ENCODE results near the gene MRPS34. TPM values are rescaled to one million over a fixed set of nuclear protein-coding genes. Genes with fewer than 3 reads are reported as not detected.

Gene MRPS34
- total RNA-seq, 1 experiment from 2014 or later = 132 TPM

DNA sequence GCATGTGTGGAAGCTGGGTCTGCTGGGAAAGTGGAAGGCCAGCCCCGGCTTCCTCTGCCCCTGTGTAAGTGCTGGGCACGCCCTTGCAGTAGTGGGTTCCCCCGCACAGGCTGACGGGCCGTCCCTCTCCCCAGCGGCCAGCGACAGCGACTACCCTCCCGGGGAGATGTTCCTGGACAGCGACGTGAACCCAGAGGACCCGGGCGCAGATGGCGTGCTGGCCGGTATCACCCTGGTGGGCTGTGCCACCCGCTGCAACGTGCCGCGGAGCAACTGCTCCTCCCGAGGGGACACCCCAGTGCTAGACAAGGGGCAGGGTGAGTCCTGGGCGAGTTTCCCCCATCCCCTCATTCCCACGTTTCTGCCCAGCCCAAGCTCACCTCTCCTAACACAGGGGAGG lies 7.1 kb downstream of the MRPS34 start:
- H3K27me3 ChIP-seq (replicated peaks) = no peaks in the 10 kb centered on the region
- H3K4me1 ChIP-seq (replicated peaks) = peaks cover 7% of the 10 kb centered on the region
- no peak overlapping the region for H3K4me3 ChIP-seq
- no peak for DNase-seq (ENCODE audit: low read depth in 1 of 2, low spot score in 2 of 2)
- H3K9me3 ChIP-seq (replicated peaks) = no peaks in the 10 kb centered on the region
- H3K36me3 ChIP-seq = peaks cover 91% of the 10 kb centered on the region
- no peak overlapping the region for H3K27ac ChIP-seq

DNA sequence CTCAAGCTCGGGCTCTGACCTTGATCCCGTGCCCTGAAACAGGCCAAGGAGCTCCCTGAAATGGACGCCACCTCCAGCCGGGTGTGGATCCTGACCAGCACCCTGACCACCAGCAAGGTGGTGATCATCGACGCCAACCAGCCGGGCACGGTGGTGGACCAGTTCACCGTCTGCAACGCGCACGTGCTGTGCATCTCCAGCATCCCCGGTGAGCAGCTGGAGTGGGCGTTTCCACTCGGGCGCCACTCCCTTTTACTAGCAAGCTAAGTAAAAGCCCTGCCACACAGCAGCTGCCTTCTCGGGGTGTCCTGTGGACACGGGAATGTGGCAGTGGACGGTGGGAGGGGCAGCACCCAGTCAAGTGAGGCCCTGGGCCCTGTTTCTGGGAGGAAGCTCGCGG lies 8.0 kb downstream of the MRPS34 start:
- Histone ChIP-seq H3K4me1 (replicated peaks) (no peaks in the 10 kb centered on the region), H3K27me3 (replicated peaks) (no peaks in the 10 kb centered on the region), H3K4me3 (no peak overlapping the region), H3K9me3 (replicated peaks) (no peaks in the 10 kb centered on the region), H3K27ac (no peak overlapping the region), H3K36me3 (peaks cover 91% of the 10 kb centered on the region)
- no peak for DNase-seq (ENCODE audit: low read depth in 1 of 2, low spot score in 2 of 2)

DNA sequence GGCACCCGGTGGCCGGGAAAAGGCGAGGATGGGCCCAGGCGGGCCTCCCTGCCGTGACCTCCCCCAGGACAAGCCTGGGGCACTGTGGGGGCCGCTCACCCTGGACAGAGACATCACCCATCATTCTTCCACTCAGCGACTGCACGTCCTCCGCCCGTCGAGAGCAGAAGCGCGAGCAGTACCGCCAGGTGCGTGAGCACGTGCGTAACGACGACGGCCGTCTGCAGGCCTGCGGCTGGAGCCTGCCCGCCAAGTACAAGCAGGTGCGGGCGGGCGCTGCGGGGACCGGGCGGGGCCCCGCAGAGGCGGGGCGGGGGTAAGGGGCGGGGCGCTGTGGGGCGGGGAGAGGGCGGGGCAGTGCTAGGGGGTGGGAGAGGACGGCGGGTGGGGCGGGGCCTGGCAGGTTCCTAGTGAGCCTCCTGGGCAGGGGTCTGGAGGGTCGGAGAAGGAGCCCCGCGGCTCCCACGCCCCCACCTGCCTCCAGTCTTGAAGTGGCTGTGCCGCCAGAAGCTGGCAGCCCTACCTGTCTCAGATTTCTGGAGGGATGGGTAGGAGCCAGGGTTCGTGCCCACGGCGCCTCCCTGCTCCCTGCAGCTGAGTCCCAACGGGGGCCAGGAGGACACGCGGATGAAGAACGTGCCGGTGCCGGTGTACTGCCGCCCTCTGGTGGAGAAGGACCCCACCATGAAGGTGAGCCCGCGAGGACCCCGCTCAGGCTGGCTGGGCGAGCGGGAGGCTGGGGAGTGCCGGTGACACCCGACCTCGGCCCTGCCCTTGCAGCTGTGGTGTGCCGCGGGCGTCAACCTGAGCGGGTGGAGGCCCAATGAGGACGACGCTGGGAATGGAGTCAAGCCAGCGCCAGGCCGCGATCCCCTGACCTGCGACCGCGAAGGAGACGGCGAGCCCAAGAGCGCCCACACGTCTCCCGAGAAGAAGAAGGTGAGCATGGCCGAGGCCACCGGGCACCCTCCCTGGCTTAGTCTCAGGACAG lies 9.1 kb downstream of the MRPS34 start:
- no peak for DNase-seq (ENCODE audit: low read depth in 1 of 2, low spot score in 2 of 2)
- H3K4me3 ChIP-seq = no peak overlapping the region
- H3K4me1 ChIP-seq (replicated peaks) = no peaks in the 10 kb centered on the region
- no peaks in the 10 kb centered on the region for H3K9me3 ChIP-seq (replicated peaks)
- peaks cover 90% of the 10 kb centered on the region for H3K36me3 ChIP-seq
- H3K27ac ChIP-seq = no peak overlapping the region
- no peaks in the 10 kb centered on the region for H3K27me3 ChIP-seq (replicated peaks)

DNA sequence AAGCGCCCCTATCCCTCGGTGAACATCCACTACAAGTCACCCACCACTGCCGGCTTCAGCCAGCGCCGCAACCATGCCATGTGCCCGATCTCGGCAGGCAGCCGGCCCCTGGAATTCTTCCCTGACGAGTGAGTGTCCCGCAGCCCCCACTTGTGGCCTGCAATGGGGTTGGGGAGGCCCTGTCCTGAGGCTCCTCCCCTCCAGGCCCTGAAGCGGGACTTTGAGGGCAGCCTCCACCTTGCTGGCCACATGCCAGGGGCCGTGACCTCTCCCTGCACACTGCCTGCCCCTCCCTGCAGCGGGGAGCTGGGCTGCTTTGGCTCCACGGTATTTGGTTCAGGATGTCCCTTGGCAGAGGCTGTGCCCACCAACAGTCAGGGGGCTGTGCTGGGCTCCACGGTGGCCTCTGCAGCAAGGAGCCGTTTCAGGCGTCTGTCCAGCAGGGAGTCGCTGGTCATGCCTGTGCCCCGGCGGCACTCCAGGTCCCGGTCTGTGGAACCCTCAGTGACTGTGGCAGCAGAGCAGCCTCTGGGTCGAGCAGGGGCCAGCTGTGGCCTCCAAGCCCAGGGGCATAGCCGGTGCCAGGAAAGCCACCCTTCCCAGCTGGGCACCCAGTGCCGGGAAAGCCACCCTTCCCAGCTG lies 9.9 kb downstream of the MRPS34 start:
- no peak for DNase-seq (ENCODE audit: low read depth in 1 of 2, low spot score in 2 of 2)
- Histone ChIP-seq H3K27ac (no peak overlapping the region), H3K9me3 (replicated peaks) (no peaks in the 10 kb centered on the region), H3K4me1 (replicated peaks) (no peaks in the 10 kb centered on the region), H3K27me3 (replicated peaks) (no peaks in the 10 kb centered on the region), H3K36me3 (peaks cover 90% of the 10 kb centered on the region), H3K4me3 (no peak overlapping the region)

DNA sequence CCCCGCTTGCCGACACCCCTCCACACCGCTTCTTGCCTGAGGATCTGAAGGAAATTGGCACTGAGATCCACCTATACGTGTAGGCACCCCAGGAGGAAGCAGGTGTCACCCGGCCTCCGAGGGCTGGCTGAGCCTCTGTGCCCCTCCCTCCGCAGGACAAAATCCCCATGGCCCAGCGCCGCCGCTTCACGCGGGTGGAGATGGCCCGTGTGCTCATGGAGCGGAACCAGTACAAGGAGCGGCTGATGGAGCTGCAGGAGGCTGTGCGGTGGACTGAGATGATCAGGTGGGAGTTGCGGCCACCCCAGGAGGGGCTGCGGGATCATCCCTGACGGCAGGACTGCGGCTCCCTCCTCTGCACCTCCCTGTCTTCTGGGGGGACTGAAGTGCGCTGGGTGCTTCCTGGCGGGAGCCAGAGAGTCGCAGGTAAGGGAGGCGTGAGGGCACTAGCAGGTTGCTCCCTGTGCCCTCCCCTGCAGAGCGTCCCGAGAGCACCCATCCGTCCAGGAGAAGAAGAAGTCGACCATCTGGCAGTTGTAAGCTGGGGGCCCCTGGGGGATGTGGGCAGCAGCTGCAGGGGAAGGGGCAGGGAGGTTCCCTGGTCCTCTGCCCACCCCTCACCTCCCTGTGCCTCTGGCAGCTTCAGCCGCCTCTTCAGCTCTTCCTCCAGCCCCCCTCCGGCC lies 10.6 kb downstream of the MRPS34 start:
- no peaks in the 10 kb centered on the region for H3K27me3 ChIP-seq (replicated peaks)
- H3K4me1 ChIP-seq (replicated peaks) = no peaks in the 10 kb centered on the region
- H3K4me3 ChIP-seq = no peak overlapping the region
- no peak for DNase-seq (ENCODE audit: low read depth in 1 of 2, low spot score in 2 of 2)
- H3K27ac ChIP-seq = no peak overlapping the region
- no peaks in the 10 kb centered on the region for H3K9me3 ChIP-seq (replicated peaks)
- peaks cover 89% of the 10 kb centered on the region for H3K36me3 ChIP-seq

DNA sequence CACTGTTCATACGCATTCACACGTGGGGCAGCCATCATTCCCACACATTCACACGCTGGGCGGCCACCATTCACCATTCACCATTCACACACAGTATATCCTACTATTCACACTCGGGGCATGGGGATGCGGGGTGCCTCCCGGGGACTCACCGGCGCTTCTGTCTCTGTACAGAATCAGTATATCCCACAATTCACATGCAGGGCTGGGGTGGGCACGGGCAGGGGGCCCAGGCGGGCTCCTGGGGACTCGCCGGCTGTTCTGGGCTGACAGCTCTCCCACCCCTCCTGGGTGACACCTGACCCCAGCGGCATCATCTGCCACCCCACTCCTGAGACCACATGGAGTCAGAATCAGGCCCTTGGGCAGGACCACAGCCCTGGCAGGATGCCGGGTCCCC lies 11.2 kb downstream of the MRPS34 start:
- Histone ChIP-seq H3K36me3 (peaks cover 84% of the 10 kb centered on the region), H3K4me1 (replicated peaks) (no peaks in the 10 kb centered on the region), H3K27me3 (replicated peaks) (no peaks in the 10 kb centered on the region), H3K9me3 (replicated peaks) (no peaks in the 10 kb centered on the region), H3K4me3 (no peak overlapping the region), H3K27ac (no peak overlapping the region)
- no peak for DNase-seq (ENCODE audit: low read depth in 1 of 2, low spot score in 2 of 2)

DNA sequence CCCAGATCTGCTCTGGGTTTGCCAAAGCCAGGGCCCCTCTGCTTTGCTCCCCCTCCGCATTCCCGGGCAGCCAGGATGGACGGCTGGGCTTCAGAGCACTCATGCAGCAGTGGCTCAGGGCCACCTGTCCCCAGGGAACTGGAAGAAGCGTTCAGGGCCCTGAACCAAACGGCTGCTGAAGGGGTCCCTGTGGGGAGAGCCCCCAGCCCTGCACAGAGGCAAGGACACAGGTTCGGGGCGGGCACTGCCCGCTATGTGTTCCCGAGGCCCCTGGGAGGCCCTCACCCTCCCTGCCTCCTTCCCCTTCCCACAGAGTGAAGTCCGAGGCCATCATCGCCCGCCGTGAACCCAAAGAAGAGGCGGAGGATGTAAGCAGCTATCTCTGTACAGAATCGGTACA lies 12.0 kb downstream of the MRPS34 start:
- peaks cover 84% of the 10 kb centered on the region for H3K36me3 ChIP-seq
- no peaks in the 10 kb centered on the region for H3K4me1 ChIP-seq (replicated peaks)
- no peak for DNase-seq (ENCODE audit: low read depth in 1 of 2, low spot score in 2 of 2)

DNA sequence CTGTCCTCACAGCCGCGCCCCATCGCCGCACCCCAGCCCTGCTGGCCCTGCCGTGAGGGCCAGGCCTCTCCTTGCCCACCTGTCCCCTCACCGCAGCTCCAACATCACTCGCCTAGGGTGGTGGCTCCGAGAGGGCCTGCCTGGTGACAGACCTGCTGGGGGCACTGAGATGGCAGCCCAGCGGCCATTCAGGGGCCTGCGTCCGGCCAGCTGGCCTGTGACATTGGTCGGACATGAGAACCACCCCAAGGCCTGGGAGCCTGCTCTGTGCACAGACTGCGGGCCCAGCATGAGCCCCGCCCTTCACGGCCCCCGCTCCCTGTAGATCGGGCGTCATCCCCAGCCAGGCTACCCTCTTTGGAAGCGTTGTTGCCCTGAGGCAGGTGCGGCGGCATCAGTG lies 13.4 kb downstream of the MRPS34 start:
- Histone ChIP-seq H3K27me3 (replicated peaks) (no peaks in the 10 kb centered on the region), H3K9me3 (replicated peaks) (no peaks in the 10 kb centered on the region), H3K4me3 (no peak overlapping the region), H3K27ac (no peak overlapping the region), H3K4me1 (replicated peaks) (no peaks in the 10 kb centered on the region), H3K36me3 (peaks cover 78% of the 10 kb centered on the region)
- no peak for DNase-seq (ENCODE audit: low read depth in 1 of 2, low spot score in 2 of 2)

More for the DNA sequence above, 12.0 kb downstream of the MRPS34 start:
- Histone ChIP-seq H3K9me3 (replicated peaks) (no peaks in the 10 kb centered on the region), H3K27ac (no peak overlapping the region), H3K27me3 (replicated peaks) (no peaks in the 10 kb centered on the region), H3K4me3 (no peak overlapping the region)

DNA sequence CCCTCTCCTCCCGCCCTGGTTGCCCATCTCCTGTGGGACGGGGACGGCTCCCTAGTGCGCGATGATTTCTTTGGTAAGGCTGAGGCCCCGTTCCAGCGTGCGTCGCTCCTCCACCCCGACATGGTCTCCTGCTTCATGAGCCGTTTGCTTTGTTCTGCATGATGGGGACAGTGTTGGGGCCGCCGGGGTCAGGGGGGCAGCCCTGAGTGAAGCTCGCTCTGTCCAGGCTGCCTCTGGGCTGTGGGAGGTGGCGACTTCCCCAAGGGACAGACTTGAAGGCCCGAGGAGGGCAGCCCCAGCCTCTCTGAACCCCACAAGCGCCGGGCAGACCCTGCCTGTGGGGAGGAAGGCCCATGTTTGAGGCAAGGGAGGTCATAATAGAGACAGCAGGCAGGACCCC lies 14.0 kb downstream of the MRPS34 start:
- no peak for DNase-seq (ENCODE audit: low read depth in 1 of 2, low spot score in 2 of 2)
- Histone ChIP-seq H3K9me3 (replicated peaks) (no peaks in the 10 kb centered on the region), H3K36me3 (peaks cover 78% of the 10 kb centered on the region), H3K4me3 (no peak overlapping the region), H3K4me1 (replicated peaks) (no peaks in the 10 kb centered on the region), H3K27ac (no peak overlapping the region), H3K27me3 (replicated peaks) (no peaks in the 10 kb centered on the region)

DNA sequence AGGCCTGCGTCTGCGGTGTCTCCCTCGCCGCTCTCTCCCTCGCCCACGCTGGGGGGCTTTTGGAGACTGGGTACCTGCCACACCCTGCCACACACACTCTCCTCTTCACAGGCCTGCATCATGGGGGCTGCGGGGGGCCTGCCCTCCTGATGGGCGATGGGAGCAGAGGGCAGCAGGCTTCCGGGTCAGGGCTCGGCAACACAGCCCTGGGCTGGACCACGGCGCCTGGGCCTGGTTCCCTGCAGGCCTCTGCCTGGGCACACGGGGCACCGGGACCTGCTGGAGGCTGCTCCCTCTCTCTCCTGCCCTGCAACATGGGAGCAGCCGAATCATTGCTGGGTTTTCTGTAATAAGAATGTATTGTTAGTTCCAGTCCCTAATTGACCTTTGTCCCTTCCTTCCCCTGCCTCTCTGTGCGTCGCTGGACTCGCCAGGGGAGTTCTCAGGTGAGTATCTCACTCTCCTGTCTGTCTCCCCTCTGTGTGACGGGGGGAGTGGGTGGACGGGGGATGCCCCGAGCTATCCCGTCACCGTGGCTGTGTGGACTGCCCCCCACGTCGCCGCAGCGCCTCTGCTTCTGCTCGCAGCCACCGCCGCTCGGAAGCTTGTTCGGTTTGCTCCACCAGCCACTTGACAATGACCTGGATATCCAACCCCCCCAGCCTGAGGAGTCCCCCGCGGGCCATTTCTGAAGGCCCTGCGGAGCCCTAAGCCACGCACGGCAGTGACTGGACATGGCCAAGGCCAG lies 15.0 kb downstream of the MRPS34 start:
- Histone ChIP-seq H3K4me3 (no peak overlapping the region), H3K27me3 (replicated peaks) (no peaks in the 10 kb centered on the region), H3K9me3 (replicated peaks) (no peaks in the 10 kb centered on the region), H3K27ac (no peak overlapping the region), H3K4me1 (replicated peaks) (no peaks in the 10 kb centered on the region), H3K36me3 (peaks cover 80% of the 10 kb centered on the region)
- DNase-seq (ENCODE audit: low read depth in 1 of 2, low spot score in 2 of 2) = no peak

DNA sequence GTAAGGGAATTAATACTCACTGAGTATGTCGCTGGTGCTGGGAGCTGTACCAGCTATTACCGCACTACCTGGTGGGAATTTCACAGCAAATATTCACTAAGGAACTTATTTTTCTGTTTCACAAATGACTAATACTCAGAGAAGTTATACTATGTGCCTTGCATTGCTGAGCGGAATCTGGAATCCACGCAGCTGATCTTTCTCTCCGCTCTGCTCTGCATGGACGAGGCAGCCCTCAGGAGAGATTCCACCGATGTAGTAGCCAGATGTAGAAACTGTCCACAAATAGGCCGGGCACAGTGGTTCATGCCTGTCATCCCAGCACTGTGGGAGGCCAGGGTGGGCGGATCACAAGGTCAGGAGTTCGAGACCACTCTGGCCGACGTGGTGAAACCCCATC lies 18.7 kb downstream of the MRPS34 start:
- no peak for DNase-seq (ENCODE audit: low read depth in 1 of 2, low spot score in 2 of 2)
- no peaks in the 10 kb centered on the region for H3K9me3 ChIP-seq (replicated peaks)
- peaks cover 82% of the 10 kb centered on the region for H3K36me3 ChIP-seq
- no peak overlapping the region for H3K4me3 ChIP-seq
- no peaks in the 10 kb centered on the region for H3K4me1 ChIP-seq (replicated peaks)
- no peak overlapping the region for H3K27ac ChIP-seq
- H3K27me3 ChIP-seq (replicated peaks) = no peaks in the 10 kb centered on the region

DNA sequence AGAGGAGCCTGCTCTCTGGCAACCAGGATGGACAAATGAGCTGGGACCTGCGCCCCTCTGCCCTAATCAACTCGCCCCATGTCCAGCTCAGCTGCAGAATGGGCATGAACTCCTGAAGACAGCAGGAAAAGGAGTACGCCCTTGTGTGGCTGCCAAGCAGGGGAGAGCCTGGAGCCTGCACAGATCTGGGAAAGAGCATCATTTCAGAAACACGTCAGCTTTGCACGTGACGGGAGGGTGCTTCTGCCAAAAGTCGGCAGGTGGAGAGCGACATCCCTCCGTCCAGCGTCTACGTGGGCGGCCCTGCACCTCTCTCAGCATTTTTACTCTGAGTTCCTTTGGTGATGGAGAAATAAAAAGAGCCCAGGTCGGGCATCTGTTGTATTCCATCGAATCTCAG lies 20.1 kb downstream of the MRPS34 start:
- no peak for DNase-seq (ENCODE audit: low read depth in 1 of 2, low spot score in 2 of 2)
- Histone ChIP-seq H3K27ac (no peak overlapping the region), H3K4me1 (replicated peaks) (no peaks in the 10 kb centered on the region), H3K27me3 (replicated peaks) (no peaks in the 10 kb centered on the region), H3K36me3 (peaks cover 84% of the 10 kb centered on the region), H3K4me3 (no peak overlapping the region), H3K9me3 (replicated peaks) (no peaks in the 10 kb centered on the region)

DNA sequence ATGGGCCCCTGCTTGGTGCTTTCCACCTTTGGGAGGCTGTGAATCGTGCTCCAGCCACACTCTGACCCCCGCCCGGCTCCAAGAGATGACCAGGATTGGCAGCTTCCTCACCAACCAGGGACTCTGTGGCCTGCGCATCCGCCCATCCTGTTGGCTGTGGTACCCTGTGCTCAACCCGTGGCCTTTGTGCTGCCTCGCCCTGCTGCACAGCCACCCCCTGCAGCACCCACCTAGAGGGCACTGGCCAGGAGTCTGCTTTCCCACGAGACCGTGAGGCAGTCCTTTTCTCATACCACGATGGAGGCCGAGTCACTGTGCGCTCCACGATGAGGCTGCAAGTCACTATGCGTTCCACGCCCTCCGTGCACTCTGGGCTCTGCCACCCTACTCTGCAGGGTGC lies 21.0 kb downstream of the MRPS34 start:
- DNase-seq (ENCODE audit: low read depth in 1 of 2, low spot score in 2 of 2) = no peak
- Histone ChIP-seq H3K27ac (no peak overlapping the region), H3K4me3 (no peak overlapping the region), H3K27me3 (replicated peaks) (no peaks in the 10 kb centered on the region), H3K4me1 (replicated peaks) (peaks cover 5% of the 10 kb centered on the region), H3K36me3 (peaks cover 88% of the 10 kb centered on the region), H3K9me3 (replicated peaks) (no peaks in the 10 kb centered on the region)
